Hepatocyte (in vitro differentiated cells): ENCODE results near the gene MPHOSPH6. TPM values are rescaled to one million over a fixed set of nuclear protein-coding genes. Genes with fewer than 3 reads are reported as not detected.

ENCODE experiments used
- DNase-seq: peaks from one replicate; pipeline ENCODE4 v3.0.0-alpha.2; 2016; ENCODE audit warnings: low spot score
- H2AFZ ChIP-seq: fragments of 200-600 bp; sonication (generic); 2 replicates; pipeline ENCODE4 v1.6.0; 2016; ENCODE audit warnings: antibody characterized with exemption, mild to moderate bottlenecking
- H3K27ac ChIP-seq: fragments of 200-600 bp; sonication (generic); 2 replicates; pipeline ENCODE4 v1.5.1; 2016; ENCODE audit warnings: mild to moderate bottlenecking
- H3K27me3 ChIP-seq: fragments of 200-600 bp; sonication (generic); 2 replicates; pipeline ENCODE4 v1.6.1; 2016
- H3K36me3 ChIP-seq: fragments of 200-600 bp; sonication (generic); replicated peaks from 2 replicates; pipeline ENCODE4 v1.5.1; 2016; ENCODE audit warnings: low read depth; ENCODE audit not compliant: insufficient read depth
- H3K4me1 ChIP-seq: fragments of 200-600 bp; sonication (generic); 2 replicates; pipeline ENCODE4 v1.5.1; 2016; ENCODE audit warnings: mild to moderate bottlenecking, moderate library complexity; ENCODE audit not compliant: insufficient read depth
- H3K4me2 ChIP-seq: fragments of 200-600 bp; sonication (generic); 2 replicates; pipeline ENCODE4 v1.6.0; 2016
- H3K4me3 ChIP-seq: fragments of 200-600 bp; sonication (generic); 2 replicates; pipeline ENCODE4 v1.5.1; 2016; ENCODE audit warnings: mild to moderate bottlenecking
- H3K79me2 ChIP-seq: fragments of 200-600 bp; sonication (generic); 2 replicates; pipeline ENCODE4 v1.6.0; 2017; ENCODE audit warnings: mild to moderate bottlenecking
- H3K9me2 ChIP-seq: fragments of 200-600 bp; sonication (generic); replicated peaks from 2 replicates; pipeline ENCODE4 v1.6.0; 2017; ENCODE audit warnings: mild to moderate bottlenecking; ENCODE audit not compliant: insufficient read depth
- H3K9me3 ChIP-seq: fragments of 200-600 bp; sonication (generic); 2 replicates; pipeline ENCODE4 v1.5.1; 2016; ENCODE audit warnings: low read depth, mild to moderate bottlenecking
- H4K20me1 ChIP-seq: fragments of 200-600 bp; sonication (generic); 2 replicates; pipeline ENCODE4 v1.6.0; 2016; ENCODE audit warnings: mild to moderate bottlenecking; ENCODE audit not compliant: insufficient read depth, poor library complexity, severe bottlenecking
- CTCF ChIP-seq: fragments of 200-600 bp; sonication (generic); IDR thresholded peaks from 2 replicates; pipeline ENCODE4 v1.5.1; 2016; ENCODE audit warnings: antibody characterized with exemption, mild to moderate bottlenecking; ENCODE audit not compliant: poor library complexity
- EZH2 ChIP-seq: fragments of 200-600 bp; sonication (generic); IDR thresholded peaks from 2 replicates; pipeline ENCODE4 v1.6.1; 2016; ENCODE audit warnings: antibody characterized with exemption, mild to moderate bottlenecking, borderline replicate concordance
- EZH2phosphoT487 ChIP-seq: fragments of 200-600 bp; sonication (generic); IDR thresholded peaks from one replicate; pipeline ENCODE4 v1.6.1; 2018; ENCODE audit warnings: antibody characterized with exemption, mild to moderate bottlenecking, low read depth, moderate library complexity; ENCODE audit not compliant: unreplicated experiment, severe bottlenecking
- WGBS: methylation state at CpG from one replicate; pipeline ENCODE4 v1.1.6; 2016; ENCODE audit warnings: low lambda C conversion rate; ENCODE audit errors: missing lambda C conversion rate; 5-methylcytosine and 5-hydroxymethylcytosine counted together
- polyA plus RNA-seq: library from polyadenylated mRNA; unstranded; fragments of >200 nt; fragmentation: Nextera tagmentation; extraction: Ambion mirVana; gene quantifications from 2 replicates; pipeline ENCODE4 v1.2.1, GENCODE V29; 2016
- total RNA-seq: library from RNA; depleted of rRNA; stranded (reverse); fragments of >200 nt; gene quantifications from 2 replicates; pipeline ENCODE4 v1.2.3, GENCODE V29; 2014

Gene MPHOSPH6
- total and polyA plus RNA-seq, 2 experiments from 2014 or later = 38.4 to 47.0 TPM

- TF ChIP-seq EZH2 = no peak
- TF ChIP-seq EZH2phosphoT487 = no peak
- no peak for TF ChIP-seq CTCF
- Histone ChIP-seq H3K27me3 (peaks cover 5% of the 10 kb centered on the region), H3K27ac (no peak overlapping the region), H3K9me3 (no peaks in the 10 kb centered on the region), H4K20me1 (no peaks in the 10 kb centered on the region), H3K36me3 (no peaks in the 10 kb centered on the region), H3K4me2 (no peak overlapping the region), H3K79me2 (no peaks in the 10 kb centered on the region), H3K4me1 (no peaks in the 10 kb centered on the region), H3K4me3 (no peak overlapping the region), H2AFZ (no peak overlapping the region), H3K9me2 (no peaks in the 10 kb centered on the region)
- no peak for DNase-seq
- WGBS = 89% methylated on average over 5 of the region's 5 CpGs
These were observed 14.2 kb upstream of the MPHOSPH6 start for GRCh38 chr16:82184213-82184612.

GRCh38 chr16:82183004-82183397 is 13.0 kb upstream of the MPHOSPH6 start:
- H3K9me3 ChIP-seq = no peaks in the 10 kb centered on the region
- no peaks in the 10 kb centered on the region for H3K4me1 ChIP-seq
- peaks cover under 1% of the 10 kb centered on the region for H3K27me3 ChIP-seq
- H3K4me2 ChIP-seq = no peak overlapping the region
- H3K4me3 ChIP-seq = no peak overlapping the region
- no peaks in the 10 kb centered on the region for H3K79me2 ChIP-seq
- TF ChIP-seq CTCF (no peak), EZH2 (no peak), EZH2phosphoT487 (no peak)
- H3K9me2 ChIP-seq = no peaks in the 10 kb centered on the region
- H3K27ac ChIP-seq = no peak overlapping the region
- H2AFZ ChIP-seq = no peak overlapping the region
- WGBS = 67% methylated on average over 1 of the region's 1 CpG
- no peaks in the 10 kb centered on the region for H3K36me3 ChIP-seq
- H4K20me1 ChIP-seq = no peaks in the 10 kb centered on the region
- no peak for DNase-seq

GRCh38 chr16:82182266-82183003 is 12.4 kb upstream of the MPHOSPH6 start:
- H4K20me1 ChIP-seq = no peaks in the 10 kb centered on the region
- DNase-seq = no peak
- no peaks in the 10 kb centered on the region for H3K27me3 ChIP-seq
- no peaks in the 10 kb centered on the region for H3K79me2 ChIP-seq
- H3K36me3 ChIP-seq = no peaks in the 10 kb centered on the region
- no peak overlapping the region for H2AFZ ChIP-seq
- no peaks in the 10 kb centered on the region for H3K4me1 ChIP-seq
- no peaks in the 10 kb centered on the region for H3K9me3 ChIP-seq
- TF ChIP-seq EZH2 = no peak
- TF ChIP-seq EZH2phosphoT487 = no peak
- no peak overlapping the region for H3K4me3 ChIP-seq
- no peaks in the 10 kb centered on the region for H3K9me2 ChIP-seq
- WGBS = 76% methylated on average over 4 of the region's 4 CpGs
- H3K4me2 ChIP-seq = no peak overlapping the region
- H3K27ac ChIP-seq = no peak overlapping the region

GRCh38 chr16:82181461-82182185 is 11.6 kb upstream of the MPHOSPH6 start:
- no peaks in the 10 kb centered on the region for H3K79me2 ChIP-seq
- H3K9me2 ChIP-seq = no peaks in the 10 kb centered on the region
- no peak for TF ChIP-seq EZH2phosphoT487
- no peak for TF ChIP-seq EZH2
- TF ChIP-seq CTCF = no peak
- H2AFZ ChIP-seq = no peak overlapping the region
- no peak overlapping the region for H3K4me3 ChIP-seq
- H3K4me1 ChIP-seq = no peaks in the 10 kb centered on the region
- no peak for DNase-seq
- 86% methylated on average over 3 of the region's 3 CpGs for WGBS
- peaks cover 4% of the 10 kb centered on the region for H3K27me3 ChIP-seq
- H3K4me2 ChIP-seq = no peak overlapping the region
- no peaks in the 10 kb centered on the region for H3K36me3 ChIP-seq
- H4K20me1 ChIP-seq = no peaks in the 10 kb centered on the region
- no peak overlapping the region for H3K27ac ChIP-seq
- no peaks in the 10 kb centered on the region for H3K9me3 ChIP-seq
